DMS114 treated with DMSO at 0.1 percent for 48 hours (cell line): ENCODE results near the gene IQGAP2.
"Not testable (repeated sequence)": the region's sequence is repeated elsewhere in the genome, so short reads cannot be mapped to it uniquely, and the experiment has no call there.

Experiments
- DNase-seq: peaks from one replicate; lab custom pipeline; 2025; ENCODE audit not compliant: unreplicated experiment; lab: John Stamatoyannopoulos, UW

The IQGAP2 gene

DNA sequence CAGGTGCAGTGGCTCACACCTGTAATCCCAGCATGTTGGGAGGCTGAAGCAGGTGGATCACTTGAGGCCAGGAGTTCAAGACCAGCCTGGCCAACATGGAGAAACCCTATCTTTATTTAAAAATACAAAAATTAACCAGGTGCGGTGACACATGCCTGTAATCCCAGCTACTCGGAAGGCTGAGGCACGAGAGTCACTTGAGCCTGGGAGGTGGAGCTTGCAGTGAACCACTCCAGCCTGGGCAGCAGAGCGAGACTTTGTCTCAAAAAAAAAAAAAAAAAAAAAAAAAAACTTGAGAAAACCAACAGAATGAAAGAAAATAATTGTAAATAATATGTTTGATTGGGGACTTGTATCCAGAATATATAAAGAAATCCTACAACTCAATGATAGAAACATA is 277.7 kb downstream of the IQGAP2 start:
- not testable (repeated sequence) for DNase-seq

DNA sequence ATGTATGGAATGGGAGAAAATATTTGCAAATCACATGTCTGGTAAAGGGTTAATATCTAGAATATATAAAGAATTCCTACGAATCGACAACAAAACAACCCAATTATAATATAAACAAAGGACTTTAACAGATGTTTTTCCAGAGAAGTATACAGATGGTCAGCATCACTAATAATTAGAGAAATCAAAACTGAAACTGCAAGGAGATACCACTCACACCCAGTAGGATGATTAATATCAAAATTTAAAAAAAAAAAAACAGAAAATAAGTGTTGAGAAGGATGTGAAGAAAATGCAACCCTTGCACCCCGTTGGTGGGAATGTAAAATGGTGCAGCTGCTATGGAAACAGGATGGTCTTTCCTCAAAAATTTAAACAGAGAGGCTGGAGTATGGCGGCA is 278.2 kb downstream of the IQGAP2 start:
- no peak for DNase-seq

DNA sequence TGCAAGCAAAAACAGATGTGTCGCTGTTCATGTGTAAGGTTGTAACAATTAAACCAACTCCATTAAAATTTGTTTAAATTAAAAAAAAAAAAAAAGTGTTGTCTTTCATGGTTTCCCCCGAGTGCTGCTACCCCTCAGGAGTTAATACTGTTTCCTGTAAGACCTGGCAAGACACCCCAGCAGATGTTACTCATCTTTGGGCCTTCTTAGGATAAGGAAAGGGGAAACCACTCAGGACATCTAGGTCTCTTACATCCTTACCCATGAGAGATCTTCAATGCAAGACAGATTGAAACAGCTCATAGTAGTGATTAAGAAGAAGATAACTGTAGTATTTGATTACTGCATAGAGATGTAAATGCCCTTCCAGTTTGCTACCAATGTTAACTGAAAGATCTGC is 279.3 kb downstream of the IQGAP2 start:
- DNase-seq = no peak

DNA sequence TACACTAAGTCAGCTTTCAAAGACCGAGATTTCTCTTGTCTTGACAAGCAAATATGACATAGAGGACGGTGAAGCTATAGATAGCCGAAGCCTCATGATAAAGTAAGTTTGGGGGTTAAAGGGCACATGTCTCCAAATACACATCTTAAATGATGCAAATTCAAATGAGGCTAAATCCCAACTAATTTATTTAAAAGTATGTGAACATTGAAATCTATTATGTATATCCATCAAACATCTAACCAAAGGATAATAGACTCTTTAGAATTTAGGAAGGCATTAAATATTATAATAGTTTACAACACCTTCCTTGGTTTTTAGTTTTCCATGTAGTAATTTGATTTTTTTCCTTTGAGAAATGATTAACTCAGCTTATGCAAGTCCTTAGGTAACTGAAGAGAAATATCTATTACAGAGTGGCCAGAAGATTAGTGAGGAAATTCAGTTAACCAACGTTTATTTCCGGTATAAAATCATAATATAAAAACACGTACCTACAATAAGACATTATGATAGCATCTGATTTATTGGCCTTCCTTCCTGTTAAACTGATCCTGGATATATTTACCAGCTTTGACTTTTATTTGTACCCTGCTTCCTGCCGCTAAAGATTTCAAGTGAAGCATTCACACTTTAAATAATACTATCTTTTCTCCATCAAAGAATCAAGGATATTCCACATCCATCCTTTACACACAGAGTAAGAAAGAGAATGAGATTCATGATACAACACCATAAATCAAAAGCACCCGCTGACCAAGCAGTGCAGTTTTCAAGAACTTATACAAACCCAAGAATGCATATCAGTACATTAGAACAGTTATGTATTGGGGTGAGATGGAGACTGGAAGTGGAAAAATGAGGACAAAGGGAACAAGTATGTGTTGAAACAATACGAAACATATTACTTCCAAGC is 281.0 kb downstream of the IQGAP2 start:
- no peak for DNase-seq

DNA sequence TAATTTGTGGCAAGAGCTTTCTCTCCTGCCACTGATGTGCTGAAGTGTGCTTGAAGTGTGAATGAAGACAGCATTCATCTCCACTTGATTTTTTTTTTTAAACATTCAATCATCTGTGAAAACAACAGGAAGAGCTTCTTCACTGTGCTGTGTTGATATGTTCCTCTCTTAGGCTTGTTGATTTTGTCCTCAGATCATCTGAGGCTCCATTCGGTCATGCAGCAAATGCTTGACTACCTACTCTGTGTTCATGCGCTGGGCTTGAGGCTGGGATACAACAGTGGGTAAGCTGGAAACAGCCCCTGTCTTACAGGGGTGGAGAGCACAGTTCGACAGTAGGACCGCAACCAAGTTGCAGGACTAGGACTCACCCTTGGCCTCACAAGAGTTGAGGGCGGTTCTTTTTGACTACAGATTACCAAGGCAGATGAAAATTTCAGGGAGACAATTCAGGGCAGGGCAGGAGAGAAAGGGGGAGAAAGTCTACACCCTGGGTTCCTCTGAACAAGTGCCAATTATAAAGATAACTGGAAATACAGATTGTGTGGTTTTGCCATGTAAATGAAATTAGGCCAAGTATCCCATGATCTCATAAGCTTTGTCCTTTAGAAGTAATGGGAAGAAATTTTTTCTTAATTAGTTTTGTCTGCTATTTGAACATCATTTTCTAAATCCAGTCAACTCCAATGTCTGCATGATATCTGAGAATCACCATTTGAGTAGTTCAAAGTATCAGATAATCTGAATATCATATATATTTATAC is 281.9 kb downstream of the IQGAP2 start:
- DNase-seq = no peak

DNA sequence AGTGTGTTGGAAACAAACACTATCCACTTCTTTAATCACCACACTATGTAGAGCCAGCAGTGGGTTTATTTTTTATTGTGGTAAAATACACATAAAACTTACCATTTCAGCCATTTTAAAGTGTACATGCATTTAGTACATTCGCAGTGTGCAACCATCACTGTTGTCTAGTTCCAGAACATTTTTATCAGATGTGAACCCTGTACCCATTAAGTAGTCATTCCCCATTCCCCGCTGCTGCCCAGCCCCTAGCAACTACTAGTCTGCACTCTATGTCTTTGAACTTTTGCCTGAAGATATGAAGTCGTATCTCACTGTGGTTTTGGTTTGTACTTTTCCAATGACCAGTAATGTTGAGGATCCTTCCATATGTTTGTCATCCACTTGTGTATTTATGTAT is 282.6 kb downstream of the IQGAP2 start:
- DNase-seq = no peak

DNA sequence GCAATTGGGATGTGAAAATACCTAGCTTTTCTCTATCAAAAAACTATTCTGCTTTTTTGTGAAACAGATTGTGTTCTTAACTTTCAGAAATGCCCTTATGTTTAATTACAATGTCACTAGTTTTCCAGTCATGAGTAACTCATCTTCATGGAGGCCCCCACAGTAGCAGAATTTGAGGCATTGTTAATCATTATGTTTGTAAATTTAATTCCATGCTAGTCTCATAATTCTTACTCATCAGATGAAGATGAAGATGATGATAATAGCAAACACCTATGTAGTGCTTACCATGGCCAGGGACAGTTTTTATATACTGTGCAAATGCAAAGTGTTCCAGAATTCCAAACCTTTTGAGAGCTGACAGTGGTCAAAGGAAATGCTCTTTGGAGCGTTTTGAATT is 285.1 kb downstream of the IQGAP2 start:
- no peak for DNase-seq

DNA sequence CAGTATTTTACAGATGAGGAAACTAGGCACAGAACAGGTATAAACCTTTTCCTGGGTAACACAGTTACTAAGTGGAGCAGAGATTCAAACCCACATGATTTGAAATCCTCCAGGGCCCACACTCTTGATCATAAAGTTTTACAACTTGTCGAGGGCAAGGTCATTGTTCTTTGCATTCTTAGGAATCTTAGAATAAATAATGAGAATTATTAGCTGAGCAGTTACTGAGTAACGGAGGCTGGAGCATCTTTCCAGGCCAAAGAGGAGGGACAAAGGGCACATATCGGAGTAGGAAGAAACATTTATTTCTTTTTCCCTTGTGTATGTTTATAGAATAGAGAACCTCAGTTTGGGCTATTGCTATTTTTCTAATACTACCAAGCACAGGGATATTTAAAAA is 285.8 kb downstream of the IQGAP2 start:
- DNase-seq = no peak

DNA sequence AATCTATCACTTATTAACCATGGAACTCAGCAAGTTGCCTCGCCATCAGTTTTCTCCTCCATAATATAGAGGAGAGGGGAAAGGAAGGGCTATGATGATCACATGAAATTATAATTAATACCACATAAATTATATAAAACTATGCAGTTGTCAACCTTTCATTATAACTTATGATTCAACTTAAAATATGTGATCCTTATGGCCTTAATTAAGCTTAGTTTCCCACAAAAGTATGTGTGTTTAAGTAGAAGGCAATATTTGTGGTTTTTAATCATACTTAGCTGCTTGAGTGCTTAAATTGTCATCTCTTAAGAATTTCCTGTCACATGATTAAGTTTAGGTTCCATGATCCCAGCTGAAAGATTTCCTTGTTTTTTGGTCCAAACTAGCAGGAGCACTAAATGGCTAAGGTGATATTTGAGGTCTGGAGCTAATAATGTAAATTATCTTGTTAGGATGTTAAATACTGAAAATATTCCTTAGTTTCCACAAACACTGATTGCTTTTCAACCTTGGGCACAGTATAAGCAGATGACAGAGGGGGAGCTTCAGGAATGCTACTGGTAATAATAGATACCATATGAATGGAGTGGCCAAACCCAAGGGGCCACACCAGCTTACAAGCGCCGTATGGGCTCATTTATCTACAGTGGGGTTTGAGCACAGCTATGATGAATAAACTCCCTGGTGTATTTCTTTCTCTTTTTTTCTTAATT is 286.4 kb downstream of the IQGAP2 start:
- DNase-seq = no peak

DNA sequence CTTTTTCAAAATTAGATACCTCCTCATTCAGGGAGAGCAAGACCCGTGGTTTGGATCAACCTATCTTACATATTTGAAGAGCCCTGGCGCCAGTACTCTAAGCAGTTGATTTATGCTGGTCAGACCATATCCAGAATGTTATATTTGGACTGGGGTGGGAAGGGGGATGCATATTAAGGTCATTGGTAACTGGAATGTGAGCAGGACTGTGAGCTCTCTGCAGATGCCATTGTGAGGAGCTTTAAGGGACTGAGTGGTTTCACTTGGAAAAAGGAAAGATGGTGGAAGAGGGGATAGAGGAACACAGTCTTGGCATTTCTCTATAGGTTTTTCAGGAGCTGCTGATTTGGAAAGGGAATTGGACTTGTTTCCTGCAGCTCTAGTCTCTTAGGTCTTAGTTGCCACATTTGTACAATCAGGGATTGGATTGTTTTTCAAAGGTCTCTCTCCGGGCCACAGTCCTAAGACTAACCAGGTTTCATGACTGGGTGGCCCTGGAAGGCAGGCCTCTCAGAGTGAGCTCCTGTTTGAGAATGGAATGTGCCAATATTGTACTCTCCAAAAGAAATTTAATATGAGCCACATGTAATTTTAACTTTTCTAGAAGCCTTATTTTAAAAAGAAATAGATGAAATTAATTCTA is 287.1 kb downstream of the IQGAP2 start:
- no peak for DNase-seq

DNA sequence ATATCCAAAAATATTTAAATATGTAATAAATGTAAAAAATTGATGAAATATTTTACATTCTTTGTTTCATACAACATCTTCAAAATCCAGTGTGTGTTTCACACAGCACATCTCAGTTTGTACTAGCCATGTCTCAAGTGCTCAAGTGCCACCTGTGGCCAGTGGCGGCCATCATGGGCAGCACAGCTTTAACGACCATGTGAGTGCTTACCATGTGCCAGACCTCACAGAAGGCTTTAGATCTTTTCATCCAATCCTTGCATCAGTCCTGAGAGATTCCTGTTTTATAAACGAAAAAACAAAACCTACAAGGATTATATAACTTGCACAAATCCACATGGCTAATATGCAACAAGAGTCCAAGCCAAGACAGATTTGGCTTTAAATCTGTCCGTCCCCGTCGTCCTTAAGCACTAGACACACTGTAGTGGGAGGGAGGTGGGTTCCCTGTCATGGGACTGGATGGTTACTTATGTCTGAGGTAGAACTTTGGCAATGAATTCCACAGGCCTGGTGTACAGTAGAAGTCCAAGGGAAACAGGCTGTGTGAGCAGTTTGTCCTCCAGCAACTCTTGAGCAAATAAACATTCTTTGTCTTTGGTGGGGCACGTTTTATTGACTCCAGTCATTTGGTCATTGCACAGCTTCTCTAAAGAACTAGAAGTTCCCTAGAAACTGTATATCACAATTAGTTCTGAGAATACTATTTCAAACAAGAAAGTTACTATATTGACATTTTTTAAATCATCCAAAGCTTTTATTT is 287.8 kb downstream of the IQGAP2 start:
- DNase-seq = no peak

DNA sequence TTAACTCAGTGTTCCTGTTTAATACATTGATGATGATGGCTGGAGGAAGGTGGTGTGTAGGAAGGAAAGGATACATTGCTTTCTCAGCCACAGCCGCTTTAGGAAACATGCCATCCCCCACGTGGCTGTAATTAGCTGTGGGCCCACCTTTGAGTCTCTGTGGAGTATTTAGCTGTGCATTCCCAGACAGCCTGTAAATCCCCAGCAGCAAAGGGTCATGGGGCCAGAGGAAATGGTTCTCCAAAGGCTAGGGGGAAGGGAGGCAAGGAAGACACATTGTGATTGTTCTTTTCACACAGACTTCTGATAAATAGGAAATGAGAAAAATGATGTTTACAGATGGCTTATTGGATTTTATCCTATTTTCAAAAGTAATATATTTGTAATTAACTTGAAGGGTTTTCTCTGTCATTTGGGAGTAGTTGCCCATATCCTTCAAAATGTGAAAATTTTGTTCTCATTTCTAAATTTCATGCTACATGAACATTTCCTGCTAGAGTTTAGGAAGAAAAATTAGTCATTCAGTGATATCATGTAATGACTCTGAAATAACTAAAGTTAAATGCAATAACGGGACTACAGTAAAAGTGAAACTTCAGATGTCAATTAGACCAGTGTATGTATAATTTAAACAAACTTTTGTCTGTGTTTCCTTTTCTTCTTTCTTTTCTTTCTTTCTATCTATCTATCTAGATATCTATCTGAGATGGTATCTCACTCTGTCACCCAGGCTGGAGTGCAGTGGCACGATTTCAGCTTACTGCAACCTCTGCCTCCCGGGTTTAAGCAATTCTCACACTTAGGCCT is 288.6 kb downstream of the IQGAP2 start:
- no peak for DNase-seq

DNA sequence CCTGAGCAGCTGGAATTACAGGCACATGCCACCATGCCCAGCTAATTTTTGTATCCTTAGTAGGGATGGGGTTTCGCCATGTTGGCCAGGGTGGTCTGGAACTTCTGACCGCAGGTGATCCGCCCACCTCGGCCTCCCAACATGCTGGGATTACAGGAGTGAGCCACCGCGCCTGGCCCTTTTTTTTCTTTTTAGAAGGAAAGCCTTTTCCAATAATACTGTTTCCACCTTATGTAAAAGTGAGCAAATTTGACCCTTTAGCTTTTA is 289.1 kb downstream of the IQGAP2 start:
- no peak for DNase-seq

DNA sequence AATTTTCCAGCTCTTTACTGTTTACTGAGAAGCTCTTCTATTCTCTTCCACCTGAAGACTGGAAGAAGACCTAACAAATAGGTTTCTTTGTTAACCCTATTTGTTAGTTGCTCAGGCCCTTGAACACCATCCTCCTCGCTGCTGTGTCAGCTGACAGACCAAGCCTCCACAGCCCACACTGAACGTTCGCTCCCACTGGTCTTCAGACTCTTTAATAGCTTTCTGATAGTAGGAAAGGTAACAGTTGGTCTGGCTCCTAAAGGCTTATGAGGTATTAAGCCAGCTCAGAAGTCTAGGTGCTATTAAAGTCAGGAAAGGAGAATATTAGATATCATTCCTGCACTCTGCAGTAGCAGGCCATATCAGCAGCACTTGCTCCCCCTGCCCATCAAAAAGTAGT is 289.6 kb downstream of the IQGAP2 start:
- no peak for DNase-seq

DNA sequence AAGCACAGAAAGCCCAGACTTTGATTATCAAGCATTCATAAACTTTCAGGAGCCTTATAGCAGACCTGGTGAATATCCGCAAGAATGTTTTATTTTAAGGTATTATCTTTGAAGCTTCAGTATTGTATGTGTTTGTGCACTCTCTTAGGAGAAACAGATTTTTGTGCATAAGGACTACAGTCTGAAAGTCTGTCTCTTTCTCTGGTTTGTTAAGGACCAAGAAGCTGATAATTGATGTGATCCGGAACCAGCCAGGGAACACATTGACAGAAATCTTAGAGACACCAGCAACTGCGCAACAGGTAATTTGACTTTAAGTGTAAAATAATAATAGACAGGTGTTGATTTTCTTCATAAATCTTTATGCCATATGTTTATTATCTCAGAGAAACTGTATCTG is 290.1 kb downstream of the IQGAP2 start:
- DNase-seq = no peak

DNA sequence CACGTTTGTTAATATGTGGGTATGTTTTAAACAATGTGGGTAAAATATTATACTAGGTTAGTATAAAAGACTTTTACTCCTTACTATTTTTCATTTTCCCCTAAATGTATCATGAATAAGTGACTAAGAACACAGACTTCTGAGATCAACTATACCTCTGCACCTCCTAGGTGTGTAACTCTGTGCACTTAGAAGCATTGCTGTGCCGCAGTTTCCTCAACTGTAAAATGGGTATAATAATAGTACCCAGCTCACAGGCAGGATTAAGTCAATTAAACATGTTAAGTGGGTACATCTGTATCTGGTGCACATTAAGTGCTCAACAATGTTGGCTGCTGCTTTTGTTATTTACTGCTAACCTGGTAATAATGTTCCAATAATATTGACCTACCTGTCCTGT is 291.2 kb downstream of the IQGAP2 start:
- no peak for DNase-seq

DNA sequence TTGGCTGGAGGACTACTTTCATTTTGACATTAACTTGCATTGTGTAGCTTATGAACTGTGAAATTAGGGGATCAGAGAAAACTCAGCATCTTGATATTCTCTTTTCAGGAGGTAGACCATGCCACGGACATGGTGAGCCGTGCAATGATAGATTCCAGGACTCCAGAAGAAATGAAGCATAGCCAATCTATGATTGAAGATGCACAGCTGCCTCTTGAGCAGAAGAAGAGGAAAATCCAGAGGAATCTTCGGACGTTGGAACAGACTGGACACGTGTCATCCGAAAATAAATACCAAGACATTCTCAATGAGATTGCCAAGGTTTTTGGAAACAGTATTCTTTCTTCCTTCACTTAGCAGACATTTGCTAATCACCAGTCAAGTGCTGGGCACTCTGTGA is 292.3 kb downstream of the IQGAP2 start:
- DNase-seq = no peak

DNA sequence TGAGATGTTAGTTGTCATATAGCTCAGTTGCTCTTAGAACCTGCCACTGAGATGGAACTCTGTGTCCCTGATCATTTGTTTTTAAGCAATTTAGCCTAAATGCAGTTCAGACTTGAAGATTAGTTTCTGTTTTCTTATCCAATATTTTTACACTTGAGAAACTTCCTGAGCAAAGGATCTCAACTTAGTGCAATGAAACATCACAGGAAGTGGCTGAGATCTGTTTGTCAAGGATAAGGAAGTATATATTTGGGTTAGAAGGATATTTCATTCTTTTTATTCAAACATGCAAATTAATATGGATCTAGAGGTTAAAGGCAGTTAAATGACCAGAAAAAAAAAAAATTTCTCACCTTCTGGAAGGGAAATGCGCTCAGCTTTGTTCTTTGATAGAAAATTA is 293.2 kb downstream of the IQGAP2 start:
- DNase-seq = no peak

DNA sequence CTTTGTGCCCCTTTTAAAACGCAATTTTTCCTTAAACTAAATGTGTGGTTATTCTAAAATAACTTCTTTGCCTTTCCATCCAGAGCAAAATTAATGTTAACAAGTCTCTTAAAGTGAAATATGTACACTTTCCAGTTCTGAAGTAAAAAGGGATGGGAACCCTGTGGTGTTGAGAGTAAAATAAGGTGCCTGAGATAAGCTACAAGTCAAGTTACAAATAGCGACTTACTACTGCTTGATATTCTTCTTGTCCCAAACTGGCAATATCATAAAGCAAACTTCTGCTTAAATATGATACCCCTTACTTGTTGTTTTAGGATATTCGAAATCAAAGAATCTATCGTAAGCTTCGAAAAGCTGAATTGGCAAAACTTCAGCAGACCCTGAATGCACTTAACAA is 294.6 kb downstream of the IQGAP2 start:
- DNase-seq = no peak

DNA sequence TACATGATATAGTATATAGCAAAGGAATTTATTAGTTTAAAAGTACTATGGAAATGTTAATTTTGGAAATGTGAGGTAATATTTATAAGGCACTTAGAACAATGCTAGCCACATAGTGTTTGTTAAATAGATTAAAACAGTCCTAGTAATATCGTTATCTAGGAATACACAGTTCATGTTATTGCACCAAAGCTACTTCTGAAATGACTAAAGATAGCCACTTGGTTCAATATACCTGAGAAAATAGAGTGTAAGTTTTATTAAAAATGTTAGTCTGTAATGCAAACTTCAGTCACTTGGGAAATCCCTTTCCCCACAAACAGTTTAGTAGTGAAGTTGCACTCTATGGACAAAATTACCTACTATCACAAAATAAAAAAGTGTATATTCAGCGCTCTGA is 297.5 kb downstream of the IQGAP2 start:
- no peak for DNase-seq
